SW480 (cell line): ENCODE measurements around the gene OTOS.
A peak's percentile ranks its signal among the peaks of the same experiment; 100 is the strongest.

Experiments
- DNase-seq: peaks from one replicate; pipeline ENCODE4 v3.0.0-alpha.2; 2016; ENCODE audit warnings: low spot score

Gene OTOS

GRCh38 chr2:240136013-240136670 is 4.3 kb downstream of the OTOS start, which contains the start of gene COPS9:
Gene COPS9, minus strand, starts transcription at chr2:240136305. Its CDS starts 21 bp downstream, at chr2:240136284.
- DNase-seq: peak; percentile 76

GRCh38 chr2:240135706-240136012 is 4.8 kb downstream of the OTOS start:
- no peak for DNase-seq

GRCh38 chr2:240134956-240135520 is 5.4 kb downstream of the OTOS start:
- DNase-seq: no peak

- DNase-seq: no peak
These were observed 6.0 kb downstream of the OTOS start for GRCh38 chr2:240134466-240134865.

- no peak for DNase-seq
These were observed 7.1 kb downstream of the OTOS start for GRCh38 chr2:240133401-240133800.

- no peak for DNase-seq
These were observed 7.8 kb downstream of the OTOS start for GRCh38 chr2:240132651-240132980.

GRCh38 chr2:240131941-240132650 is 8.4 kb downstream of the OTOS start:
- DNase-seq: no peak

- no peak for DNase-seq
These were observed 9.2 kb downstream of the OTOS start for GRCh38 chr2:240131296-240131695.

- DNase-seq: no peak
These were observed 9.9 kb downstream of the OTOS start for GRCh38 chr2:240130393-240131195.

GRCh38 chr2:240129731-240130392 is 10.6 kb downstream of the OTOS start:
- no peak for DNase-seq

GRCh38 chr2:240129311-240129710 is 11.1 kb downstream of the OTOS start:
- DNase-seq: no peak

- DNase-seq: no peak
These were observed 11.8 kb downstream of the OTOS start for GRCh38 chr2:240128608-240129145.

- no peak for DNase-seq
These were observed 12.4 kb downstream of the OTOS start for GRCh38 chr2:240127911-240128607.

GRCh38 chr2:240127191-240127750 is 13.2 kb downstream of the OTOS start:
- no peak for DNase-seq

GRCh38 chr2:240126731-240127130 is 13.7 kb downstream of the OTOS start:
- DNase-seq: no peak

- DNase-seq: no peak
These were observed 14.7 kb downstream of the OTOS start for GRCh38 chr2:240125742-240126141.

- DNase-seq: no peak
These were observed 15.8 kb downstream of the OTOS start for GRCh38 chr2:240124651-240125030.

GRCh38 chr2:240123821-240124650 is 16.4 kb downstream of the OTOS start:
- DNase-seq: no peak

- DNase-seq: no peak
These were observed 18.8 kb downstream of the OTOS start for GRCh38 chr2:240121675-240122074.

- no peak for DNase-seq
These were observed 19.3 kb downstream of the OTOS start for GRCh38 chr2:240121190-240121589.
